GM21576 (cell line): Measurements from ENCODE around the gene CPM.

Source experiments
- ATAC-seq: cut with Tn5 transposase; IDR thresholded peaks from one replicate; pipeline ENCODE4 v1.9.1; 2021; ENCODE audit warnings: mild to moderate bottlenecking, moderate library complexity; ENCODE audit not compliant: unreplicated experiment

The CPM gene

GRCh38 chr12:68932961-68933893, at the start of gene CPM:
TSS of gene CPM (minus strand) at chr12:68933171. CDS start at chr12:68932837, 334 bp downstream.
- ATAC-seq = peak; percentile 87

GRCh38 chr12:68981516-68981915, 48.5 kb upstream of the CPM start:
- no peak for ATAC-seq

- no peak for ATAC-seq
Observed at GRCh38 chr12:68980476-68981212, 47.7 kb upstream of the CPM start.

- ATAC-seq = no peak
Observed at GRCh38 chr12:68978678-68979077, 45.7 kb upstream of the CPM start.

- no peak for ATAC-seq
Observed at GRCh38 chr12:68977909-68978610, 45.1 kb upstream of the CPM start.

- ATAC-seq = no peak
Observed at GRCh38 chr12:68977335-68977734, 44.4 kb upstream of the CPM start.

- ATAC-seq = no peak
Observed at GRCh38 chr12:68976395-68976841, 43.4 kb upstream of the CPM start.

- ATAC-seq = no peak
Observed at GRCh38 chr12:68975811-68976210, 42.8 kb upstream of the CPM start.

- ATAC-seq = no peak
Observed at GRCh38 chr12:68972595-68972994, 39.6 kb upstream of the CPM start.

- ATAC-seq = no peak
Observed at GRCh38 chr12:68971404-68971803, 38.4 kb upstream of the CPM start.

GRCh38 chr12:68970951-68971350, 38.0 kb upstream of the CPM start:
- ATAC-seq = no peak

- ATAC-seq = no peak
Observed at GRCh38 chr12:68970306-68970705, 37.3 kb upstream of the CPM start.

GRCh38 chr12:68967046-68967445, 34.1 kb upstream of the CPM start:
- no peak for ATAC-seq

- ATAC-seq = no peak
Observed at GRCh38 chr12:68963856-68964745, 31.1 kb upstream of the CPM start.

- no peak for ATAC-seq
Observed at GRCh38 chr12:68962877-68963855, 30.2 kb upstream of the CPM start.

GRCh38 chr12:68959891-68960464, 27.0 kb upstream of the CPM start:
- ATAC-seq = no peak

GRCh38 chr12:68959143-68959858, 26.3 kb upstream of the CPM start:
- ATAC-seq = no peak

- peak; percentile 95 for ATAC-seq
Observed at GRCh38 chr12:68958322-68958721, 25.4 kb upstream of the CPM start.
